IPS-20b (cell line): Measurements from ENCODE around the gene KLF8.

ENCODE experiments used
- H3K27ac ChIP-seq: one replicate; pipeline ENCODE4 v1.5.1; 2013; ENCODE audit warnings: low read length
- H3K27me3 ChIP-seq: 2 replicates; pipeline ENCODE4 v1.6.1; 2013; ENCODE audit warnings: mild to moderate bottlenecking, low read length, inconsistent platforms; ENCODE audit not compliant: insufficient read depth
- H3K36me3 ChIP-seq: 2 replicates; pipeline ENCODE4 v1.6.1; 2013; ENCODE audit warnings: low read depth, mild to moderate bottlenecking, inconsistent platforms, low read length, moderate library complexity; ENCODE audit not compliant: insufficient read depth
- H3K4me1 ChIP-seq: 2 replicates; pipeline ENCODE4 v1.6.1; 2013; ENCODE audit warnings: mild to moderate bottlenecking, control low read depth, inconsistent platforms, low read length, moderate library complexity; ENCODE audit not compliant: insufficient read depth
- H3K4me3 ChIP-seq: 2 replicates; pipeline ENCODE4 v1.5.1; 2013; ENCODE audit warnings: mild to moderate bottlenecking, low read length, inconsistent platforms
- H3K9ac ChIP-seq: 2 replicates; pipeline ENCODE4 v1.6.1; 2013; ENCODE audit warnings: low read depth, mild to moderate bottlenecking, inconsistent platforms, low read length, moderate library complexity
- H3K9me3 ChIP-seq: 2 replicates; pipeline ENCODE4 v1.6.1; 2013; ENCODE audit warnings: mild to moderate bottlenecking, low read depth, low read length, inconsistent platforms; ENCODE audit not compliant: insufficient read depth

The KLF8 gene

DNA sequence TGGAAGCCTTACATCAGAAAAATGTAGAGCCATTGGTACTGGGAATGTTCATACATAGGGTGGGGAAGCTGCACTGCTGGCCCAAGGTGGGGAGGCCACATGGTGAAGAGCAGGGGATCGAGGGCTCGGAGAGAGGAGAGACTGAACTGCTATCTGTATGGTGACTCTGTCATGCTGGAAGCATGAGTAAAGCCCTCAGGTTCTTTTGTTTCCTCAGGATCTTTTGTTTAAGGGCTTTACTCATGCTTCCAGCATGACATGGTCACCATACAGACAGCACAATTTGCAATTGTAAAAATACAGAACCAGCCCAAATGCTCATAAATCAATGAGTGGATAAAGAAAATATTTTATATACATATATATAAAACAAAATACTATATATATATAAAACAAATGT lies 78.4 kb downstream of the KLF8 start:
- no peak overlapping the region for H3K4me3 ChIP-seq
- H3K4me1 ChIP-seq = no peaks in the 10 kb centered on the region
- H3K27ac ChIP-seq = no peak overlapping the region
- no peaks in the 10 kb centered on the region for H3K36me3 ChIP-seq
- no peaks in the 10 kb centered on the region for H3K9me3 ChIP-seq
- H3K9ac ChIP-seq = no peak overlapping the region
- no peaks in the 10 kb centered on the region for H3K27me3 ChIP-seq

GRCh38 chrX:56313308-56313707 lies 81.2 kb downstream of the KLF8 start:
- Histone ChIP-seq H3K36me3 (no peaks in the 10 kb centered on the region), H3K9ac (no peak overlapping the region), H3K9me3 (no peaks in the 10 kb centered on the region), H3K4me3 (no peak overlapping the region), H3K4me1 (no peaks in the 10 kb centered on the region), H3K27ac (no peak overlapping the region), H3K27me3 (no peaks in the 10 kb centered on the region)

- Histone ChIP-seq H3K27ac (no peak overlapping the region), H3K4me1 (no peaks in the 10 kb centered on the region), H3K9me3 (peaks cover 6% of the 10 kb centered on the region; the same call in 1 of the 2 replicates), H3K4me3 (no peak overlapping the region), H3K27me3 (no peaks in the 10 kb centered on the region), H3K36me3 (no peaks in the 10 kb centered on the region), H3K9ac (no peak overlapping the region)
Observed at GRCh38 chrX:56314334-56314733, 82.2 kb downstream of the KLF8 start.

DNA sequence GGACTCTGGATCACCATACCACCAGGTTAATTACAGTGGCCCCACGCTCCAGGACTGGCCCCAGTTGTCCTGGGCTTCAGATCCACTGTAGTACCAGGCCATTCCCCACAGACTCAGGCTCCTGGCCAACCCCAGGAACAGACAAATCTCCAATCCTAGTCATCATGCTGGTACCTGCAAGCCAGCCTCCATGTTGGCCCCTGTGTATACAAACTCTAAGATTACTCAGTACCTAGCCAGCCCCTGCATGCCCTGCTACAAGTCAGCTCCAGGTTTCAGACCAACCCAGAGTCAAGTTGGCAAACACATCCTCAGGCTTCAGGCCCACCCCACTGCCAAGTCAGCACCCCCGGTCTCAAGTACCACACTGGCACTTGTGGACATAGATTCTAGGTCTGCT lies 85.9 kb downstream of the KLF8 start:
- Histone ChIP-seq H3K36me3 (no peaks in the 10 kb centered on the region), H3K9me3 (peaks cover 11% of the 10 kb centered on the region), H3K27me3 (no peaks in the 10 kb centered on the region), H3K27ac (no peak overlapping the region), H3K9ac (no peak overlapping the region), H3K4me3 (no peak overlapping the region), H3K4me1 (no peaks in the 10 kb centered on the region)

GRCh38 chrX:56319165-56319564 lies 87.0 kb downstream of the KLF8 start:
- Histone ChIP-seq H3K27me3 (no peaks in the 10 kb centered on the region), H3K9me3 (peaks cover 11% of the 10 kb centered on the region), H3K27ac (no peak overlapping the region), H3K36me3 (no peaks in the 10 kb centered on the region), H3K4me1 (no peaks in the 10 kb centered on the region), H3K9ac (no peak overlapping the region), H3K4me3 (no peak overlapping the region)
